ENCODE data around the gene PRR5L. TPM values are rescaled to one million over a fixed set of nuclear protein-coding genes. Genes with fewer than 3 reads are reported as not detected.

PRR5L gene
- total and polyA plus RNA-seq, 9 of the 15 experiments (the other 6 are each of a cell fraction or from before 2014, with no cell fraction given), result 0.11 to 0.60 (median 0.36) TPM; not detected in 2

DNA sequence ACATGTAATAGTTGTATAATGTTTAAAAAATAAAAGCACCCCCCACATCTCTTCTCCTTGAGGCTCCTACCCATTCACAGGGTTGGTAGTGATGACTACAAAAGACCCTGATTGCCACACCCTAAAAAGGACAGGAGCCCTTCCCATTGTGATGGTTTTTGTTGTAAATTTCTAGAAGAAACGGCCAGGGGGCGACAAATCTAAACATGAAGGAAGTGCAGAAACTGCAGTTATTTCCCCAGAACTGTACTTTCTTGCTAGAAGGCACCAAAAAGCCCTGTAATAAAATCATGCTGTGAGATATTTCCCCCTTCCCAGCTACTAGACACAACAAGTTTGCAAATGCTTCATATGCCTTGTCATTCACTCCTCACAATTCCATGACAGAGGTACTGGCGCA, 10.8 kb downstream of the PRR5L start (continued):
- TF ChIP-seq, protein P1, sequence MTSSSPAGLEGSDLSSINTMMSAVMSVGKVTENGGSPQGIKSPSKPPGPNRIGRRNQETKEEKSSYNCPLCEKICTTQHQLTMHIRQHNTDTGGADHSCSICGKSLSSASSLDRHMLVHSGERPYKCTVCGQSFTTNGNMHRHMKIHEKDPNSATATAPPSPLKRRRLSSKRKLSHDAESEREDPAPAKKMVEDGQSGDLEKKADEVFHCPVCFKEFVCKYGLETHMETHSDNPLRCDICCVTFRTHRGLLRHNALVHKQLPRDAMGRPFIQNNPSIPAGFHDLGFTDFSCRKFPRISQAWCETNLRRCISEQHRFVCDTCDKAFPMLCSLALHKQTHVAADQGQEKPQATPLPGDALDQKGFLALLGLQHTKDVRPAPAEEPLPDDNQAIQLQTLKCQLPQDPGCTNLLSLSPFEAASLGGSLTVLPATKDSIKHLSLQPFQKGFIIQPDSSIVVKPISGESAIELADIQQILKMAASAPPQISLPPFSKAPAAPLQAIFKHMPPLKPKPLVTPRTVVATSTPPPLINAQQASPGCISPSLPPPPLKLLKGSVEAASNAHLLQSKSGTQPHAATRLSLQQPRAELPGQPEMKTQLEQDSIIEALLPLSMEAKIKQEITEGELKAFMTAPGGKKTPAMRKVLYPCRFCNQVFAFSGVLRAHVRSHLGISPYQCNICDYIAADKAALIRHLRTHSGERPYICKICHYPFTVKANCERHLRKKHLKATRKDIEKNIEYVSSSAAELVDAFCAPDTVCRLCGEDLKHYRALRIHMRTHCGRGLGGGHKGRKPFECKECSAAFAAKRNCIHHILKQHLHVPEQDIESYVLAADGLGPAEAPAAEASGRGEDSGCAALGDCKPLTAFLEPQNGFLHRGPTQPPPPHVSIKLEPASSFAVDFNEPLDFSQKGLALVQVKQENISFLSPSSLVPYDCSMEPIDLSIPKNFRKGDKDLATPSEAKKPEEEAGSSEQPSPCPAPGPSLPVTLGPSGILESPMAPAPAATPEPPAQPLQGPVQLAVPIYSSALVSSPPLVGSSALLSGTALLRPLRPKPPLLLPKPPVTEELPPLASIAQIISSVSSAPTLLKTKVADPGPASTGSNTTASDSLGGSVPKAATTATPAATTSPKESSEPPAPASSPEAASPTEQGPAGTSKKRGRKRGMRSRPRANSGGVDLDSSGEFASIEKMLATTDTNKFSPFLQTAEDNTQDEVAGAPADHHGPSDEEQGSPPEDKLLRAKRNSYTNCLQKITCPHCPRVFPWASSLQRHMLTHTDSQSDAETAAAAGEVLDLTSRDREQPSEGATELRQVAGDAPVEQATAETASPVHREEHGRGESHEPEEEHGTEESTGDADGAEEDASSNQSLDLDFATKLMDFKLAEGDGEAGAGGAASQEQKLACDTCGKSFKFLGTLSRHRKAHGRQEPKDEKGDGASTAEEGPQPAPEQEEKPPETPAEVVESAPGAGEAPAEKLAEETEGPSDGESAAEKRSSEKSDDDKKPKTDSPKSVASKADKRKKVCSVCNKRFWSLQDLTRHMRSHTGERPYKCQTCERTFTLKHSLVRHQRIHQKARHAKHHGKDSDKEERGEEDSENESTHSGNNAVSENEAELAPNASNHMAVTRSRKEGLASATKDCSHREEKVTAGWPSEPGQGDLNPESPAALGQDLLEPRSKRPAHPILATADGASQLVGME (CRISPR knock-in tag; IDR thresholded peaks at IDR 0.05), result no peak
- TF ChIP-seq, protein P2, sequence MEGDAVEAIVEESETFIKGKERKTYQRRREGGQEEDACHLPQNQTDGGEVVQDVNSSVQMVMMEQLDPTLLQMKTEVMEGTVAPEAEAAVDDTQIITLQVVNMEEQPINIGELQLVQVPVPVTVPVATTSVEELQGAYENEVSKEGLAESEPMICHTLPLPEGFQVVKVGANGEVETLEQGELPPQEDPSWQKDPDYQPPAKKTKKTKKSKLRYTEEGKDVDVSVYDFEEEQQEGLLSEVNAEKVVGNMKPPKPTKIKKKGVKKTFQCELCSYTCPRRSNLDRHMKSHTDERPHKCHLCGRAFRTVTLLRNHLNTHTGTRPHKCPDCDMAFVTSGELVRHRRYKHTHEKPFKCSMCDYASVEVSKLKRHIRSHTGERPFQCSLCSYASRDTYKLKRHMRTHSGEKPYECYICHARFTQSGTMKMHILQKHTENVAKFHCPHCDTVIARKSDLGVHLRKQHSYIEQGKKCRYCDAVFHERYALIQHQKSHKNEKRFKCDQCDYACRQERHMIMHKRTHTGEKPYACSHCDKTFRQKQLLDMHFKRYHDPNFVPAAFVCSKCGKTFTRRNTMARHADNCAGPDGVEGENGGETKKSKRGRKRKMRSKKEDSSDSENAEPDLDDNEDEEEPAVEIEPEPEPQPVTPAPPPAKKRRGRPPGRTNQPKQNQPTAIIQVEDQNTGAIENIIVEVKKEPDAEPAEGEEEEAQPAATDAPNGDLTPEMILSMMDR (IDR thresholded peaks at IDR 0.05 in 2 of 3, conservative IDR thresholded peaks at IDR 0.05 in 1 of 3; ENCODE audit: insufficient read depth in 2 of 3, low read depth in 1 of 3, low read length in 3 of 3), result peak; percentile 28 to 56 (median 36); a peak in 3 of 6 replicates
- TF ChIP-seq SMC3 (conservative IDR thresholded peaks at IDR 0.05; ENCODE audit: insufficient read depth, low read depth, low read length) (peak; percentile 20; the same call in 1 of the 2 replicates), POLR2AphosphoS5 (IDR thresholded peaks at IDR 0.05; ENCODE audit: control insufficient read depth, insufficient read depth, low read depth, low read length) (no peak), FOXJ2 (tag; IDR thresholded peaks at IDR 0.05) (no peak), ELF2 (CRISPR knock-in tag; IDR thresholded peaks at IDR 0.05) (no peak), TGIF2 (CRISPR knock-in tag; IDR thresholded peaks at IDR 0.05) (no peak), SIX5 (IDR thresholded peaks at IDR 0.05; ENCODE audit: borderline replicate concordance in 1 of 2, insufficient read depth in 1 of 2, low read depth in 1 of 2, low read length in 2 of 2) (no peak)
- TF ChIP-seq, protein P3, sequence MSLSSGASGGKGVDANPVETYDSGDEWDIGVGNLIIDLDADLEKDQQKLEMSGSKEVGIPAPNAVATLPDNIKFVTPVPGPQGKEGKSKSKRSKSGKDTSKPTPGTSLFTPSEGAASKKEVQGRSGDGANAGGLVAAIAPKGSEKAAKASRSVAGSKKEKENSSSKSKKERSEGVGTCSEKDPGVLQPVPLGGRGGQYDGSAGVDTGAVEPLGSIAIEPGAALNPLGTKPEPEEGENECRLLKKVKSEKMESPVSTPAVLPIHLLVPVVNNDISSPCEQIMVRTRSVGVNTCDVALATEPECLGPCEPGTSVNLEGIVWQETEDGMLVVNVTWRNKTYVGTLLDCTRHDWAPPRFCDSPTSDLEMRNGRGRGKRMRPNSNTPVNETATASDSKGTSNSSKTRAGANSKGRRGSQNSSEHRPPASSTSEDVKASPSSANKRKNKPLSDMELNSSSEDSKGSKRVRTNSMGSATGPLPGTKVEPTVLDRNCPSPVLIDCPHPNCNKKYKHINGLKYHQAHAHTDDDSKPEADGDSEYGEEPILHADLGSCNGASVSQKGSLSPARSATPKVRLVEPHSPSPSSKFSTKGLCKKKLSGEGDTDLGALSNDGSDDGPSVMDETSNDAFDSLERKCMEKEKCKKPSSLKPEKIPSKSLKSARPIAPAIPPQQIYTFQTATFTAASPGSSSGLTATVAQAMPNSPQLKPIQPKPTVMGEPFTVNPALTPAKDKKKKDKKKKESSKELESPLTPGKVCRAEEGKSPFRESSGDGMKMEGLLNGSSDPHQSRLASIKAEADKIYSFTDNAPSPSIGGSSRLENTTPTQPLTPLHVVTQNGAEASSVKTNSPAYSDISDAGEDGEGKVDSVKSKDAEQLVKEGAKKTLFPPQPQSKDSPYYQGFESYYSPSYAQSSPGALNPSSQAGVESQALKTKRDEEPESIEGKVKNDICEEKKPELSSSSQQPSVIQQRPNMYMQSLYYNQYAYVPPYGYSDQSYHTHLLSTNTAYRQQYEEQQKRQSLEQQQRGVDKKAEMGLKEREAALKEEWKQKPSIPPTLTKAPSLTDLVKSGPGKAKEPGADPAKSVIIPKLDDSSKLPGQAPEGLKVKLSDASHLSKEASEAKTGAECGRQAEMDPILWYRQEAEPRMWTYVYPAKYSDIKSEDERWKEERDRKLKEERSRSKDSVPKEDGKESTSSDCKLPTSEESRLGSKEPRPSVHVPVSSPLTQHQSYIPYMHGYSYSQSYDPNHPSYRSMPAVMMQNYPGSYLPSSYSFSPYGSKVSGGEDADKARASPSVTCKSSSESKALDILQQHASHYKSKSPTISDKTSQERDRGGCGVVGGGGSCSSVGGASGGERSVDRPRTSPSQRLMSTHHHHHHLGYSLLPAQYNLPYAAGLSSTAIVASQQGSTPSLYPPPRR (CRISPR knock-in tag; IDR thresholded peaks at IDR 0.05; ENCODE audit: borderline replicate concordance), result no peak

Measured in K562 (cell line).